Common myeloid progenitor, CD34-positive (primary cell): ENCODE data around the gene ZSWIM1. TPM values are rescaled to one million over a fixed set of nuclear protein-coding genes. Genes with fewer than 3 reads are reported as not detected.

Experiments
- CTCF ChIA-PET: fragments of 350-600 bp; sonication (Branson Sonifier 250); formaldehyde crosslinking; loops from one replicate; lab custom pipeline; 2021; ENCODE audit warnings: antibody characterized with exemption; lab: Charles Lee
- POLR2A ChIA-PET: fragments of 350-600 bp; sonication (Branson Sonifier 250); formaldehyde crosslinking; loops from one replicate; lab custom pipeline; 2021; ENCODE audit warnings: antibody characterized with exemption; lab: Charles Lee
- DNase-seq, 3 donors: peaks; one replicate each; pipeline versions ENCODE4 v3.0.0 to v3.0.0-alpha.2; 2013
- H3K27ac ChIP-seq, 2 experiments: 1 replicate in 1 of 2; 2 replicates in 1 of 2; pipeline ENCODE4 v1.7.0; 2013; ENCODE audit warnings: inconsistent platforms in 2 of 2, low read length in 2 of 2, mild to moderate bottlenecking in 2 of 2, low read depth in 1 of 2, moderate library complexity in 1 of 2; ENCODE audit not compliant: severe bottlenecking in 2 of 2, insufficient read depth in 1 of 2, poor library complexity in 1 of 2
- H3K27me3 ChIP-seq, 5 experiments: replicated peaks in 2 of 5; 1 replicate in 3 of 5; 2 replicates in 2 of 5; pipeline versions ENCODE4 v1.6.1 to v1.7.0; 2013; ENCODE audit warnings: low read length in 4 of 5, mild to moderate bottlenecking in 2 of 5, moderate library complexity in 2 of 5, inconsistent platforms in 1 of 5; ENCODE audit not compliant: insufficient read depth in 5 of 5, control insufficient read depth in 4 of 5
- H3K36me3 ChIP-seq, 4 experiments: 1 replicate in 2 of 4; 2 replicates in 2 of 4; pipeline versions ENCODE4 v1.6.1 to v1.7.0; 2013; ENCODE audit warnings: low read length in 3 of 4, control low read depth in 1 of 4, mild to moderate bottlenecking in 1 of 4; ENCODE audit not compliant: control insufficient read depth in 4 of 4, insufficient read depth in 4 of 4
- H3K4me1 ChIP-seq, 4 experiments: 1 replicate in 3 of 4; 2 replicates in 1 of 4; pipeline versions ENCODE4 v1.6.1 to v1.7.1; 2013; ENCODE audit warnings: low read length in 3 of 4, mild to moderate bottlenecking in 3 of 4, control low read depth in 1 of 4, inconsistent platforms in 1 of 4, moderate library complexity in 1 of 4; ENCODE audit not compliant: control insufficient read depth in 4 of 4, insufficient read depth in 4 of 4; ENCODE audit errors: control extremely low read depth in 1 of 4
- H3K4me3 ChIP-seq, 7 experiments: 1 replicate in 4 of 7; 2 replicates in 3 of 7; pipeline versions ENCODE4 v1.5.1 to v1.7.0; 2013; ENCODE audit warnings: mild to moderate bottlenecking in 7 of 7, low read length in 6 of 7, moderate library complexity in 6 of 7, inconsistent platforms in 2 of 7, low read depth in 2 of 7, control low read depth in 1 of 7; ENCODE audit not compliant: insufficient read depth in 4 of 7, control insufficient read depth in 1 of 7; ENCODE audit errors: extremely low read depth in 1 of 7
- H3K9me3 ChIP-seq, 5 experiments: 1 replicate in 4 of 5; 2 replicates in 1 of 5; pipeline versions ENCODE4 v1.6.1 to v1.7.1; 2013; ENCODE audit warnings: low read length in 4 of 5, mild to moderate bottlenecking in 2 of 5, inconsistent platforms in 1 of 5, low read depth in 1 of 5, moderate library complexity in 1 of 5; ENCODE audit not compliant: control insufficient read depth in 4 of 5, insufficient read depth in 2 of 5; ENCODE audit errors: control extremely low read depth in 1 of 5
- WGBS: methylation state at CpG from one replicate; pipeline ENCODE4 v1.1.5; 2013; ENCODE audit not compliant: insufficient coverage; 5-methylcytosine and 5-hydroxymethylcytosine counted together
- polyA plus RNA-seq: library from polyadenylated mRNA; unstranded; fragments of 120-200 nt; gene quantifications from one replicate; pipeline ENCODE4 v1.2.1, GENCODE V29; 2013

The ZSWIM1 gene
- 9.0 TPM for polyA plus RNA-seq

DNA sequence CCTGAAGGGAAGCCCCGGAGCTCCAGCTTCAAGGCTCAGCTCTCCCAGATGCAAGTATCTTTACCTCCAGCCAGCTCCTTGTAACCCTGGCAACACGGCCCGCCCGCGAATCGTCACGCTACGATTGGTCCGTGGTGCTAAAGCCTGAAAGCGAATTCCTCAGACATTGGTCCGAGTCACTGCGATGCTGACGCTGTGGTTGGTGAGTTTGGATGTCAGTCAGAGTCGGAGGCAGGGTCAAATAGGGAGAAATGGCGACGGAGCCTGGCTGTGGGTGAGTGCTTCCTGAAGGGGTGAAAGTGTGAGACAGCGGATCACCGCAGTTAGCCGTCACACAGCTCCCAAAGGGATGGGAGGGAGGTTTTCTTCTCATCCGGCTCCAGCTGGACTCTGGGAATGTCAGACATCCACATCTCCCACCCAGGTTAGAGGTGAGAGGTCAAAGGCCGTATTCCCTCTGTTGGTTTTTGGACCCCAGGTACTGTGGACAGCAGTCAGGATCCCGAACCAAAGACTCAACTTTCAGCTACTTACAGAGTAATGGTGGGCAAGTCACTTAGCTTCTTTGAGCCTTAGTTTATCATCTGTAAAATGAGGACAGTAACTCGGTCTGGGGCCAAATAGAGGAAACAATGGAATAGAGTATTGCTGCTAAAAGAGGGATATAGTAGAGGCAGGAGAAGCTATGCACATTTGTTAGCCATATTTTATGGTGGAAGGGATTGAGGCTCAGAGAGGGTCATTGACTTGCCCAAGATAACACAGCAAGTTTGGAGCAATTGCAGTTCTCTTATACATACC lies at the start of gene ZSWIM1:
Gene ZSWIM1 (plus strand): TSS at position 240 of the 801 bp plus-strand sequence. CDS start 1,366 bp downstream, outside the sequence.
- Histone ChIP-seq H3K27me3 (no peaks in the 10 kb centered on the region), H3K4me1 (peaks cover 9 to 42% (median 35%) of the 10 kb centered on the region in 4 experiments), H3K36me3 (peaks cover 5 to 49% (median 38%) of the 10 kb centered on the region in 4 experiments), H3K27ac (peak within 1 kb of the TSS; percentile 90 to 92), H3K4me3 (peak within 1 kb of the TSS; percentile 37 to 91 (median 79)), H3K9me3 (no peaks in the 10 kb centered on the region)
- WGBS, result 0% methylated on average over 19 of the region's 23 CpGs
- POLR2A ChIA-PET, result interaction anchor here (1.1 to 2.4 kb wide), 3 partner anchors 9 to 53 kb away, joined by 3 to 12 read pairs (median 10); partner anchors contain the start of genes CTSA, NEURL2 and PCIF1
- CTCF ChIA-PET, result interaction anchor here (0.7 to 3.4 kb wide), 10 partner anchors 8 to 102 kb away, joined by 3 to 30 read pairs (median 4); partner anchors contain the start of genes CTSA and NEURL2
- peak; percentile 98 to 99 (median 98) for DNase-seq

- CTCF ChIA-PET, result interaction anchor here (0.9 to 2.5 kb wide), 3 partner anchors 11 to 137 kb away, joined by 3 to 9 read pairs (median 3); no protein-coding TSS in a partner anchor
- no peak overlapping the region for H3K27ac ChIP-seq
Measured at GRCh38 chr20:45832619-45833018, 48.4 kb upstream of the ZSWIM1 start.

DNA sequence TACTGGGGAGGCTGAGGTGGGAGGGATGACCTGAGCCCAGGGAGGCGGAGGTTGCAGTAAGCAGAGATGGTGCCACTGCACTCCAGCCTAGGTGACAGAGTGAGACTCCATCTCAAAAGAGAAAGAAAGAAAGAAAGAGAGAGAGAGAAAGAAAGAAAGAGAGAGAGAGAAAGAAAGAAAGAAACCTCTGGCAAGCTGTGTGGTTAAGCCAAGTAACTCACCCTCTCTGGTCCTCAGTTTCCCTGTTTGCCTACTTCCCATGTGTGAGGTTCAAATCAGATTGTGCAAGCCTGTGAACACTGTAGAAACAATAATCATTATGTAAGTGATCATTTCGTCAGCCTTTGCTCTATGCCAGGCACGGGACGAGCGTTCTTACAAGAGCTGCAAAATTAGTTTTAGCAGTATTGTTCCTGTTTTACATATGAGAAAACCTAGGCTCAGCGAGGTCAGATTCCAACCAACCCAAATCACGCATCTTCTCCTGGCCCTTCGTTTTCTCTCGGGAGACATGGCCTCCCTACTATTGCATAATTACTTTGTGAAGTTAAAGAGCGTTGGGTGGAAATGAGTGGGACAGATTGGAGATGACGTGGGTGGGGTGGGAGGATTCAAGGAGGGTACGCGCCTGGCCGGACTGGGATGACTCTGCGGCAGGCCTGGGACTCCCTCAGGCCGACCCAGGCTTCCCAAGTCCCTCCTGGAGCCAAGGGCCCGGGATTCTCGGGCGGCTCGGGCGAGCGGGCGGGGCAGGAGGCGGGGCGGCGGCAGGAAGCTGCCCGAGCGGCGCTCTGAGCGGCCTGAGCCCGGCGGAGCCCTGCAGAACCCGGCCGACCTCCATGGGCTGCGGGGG lies 47.8 kb upstream of the ZSWIM1 start, which contains the start of gene SNX21:
Gene SNX21 (plus strand): TSS at position 770 of the 853 bp plus-strand sequence. CDS start 121 bp downstream, outside the sequence.
- peaks cover 0 to 2% (median 0%) of the 10 kb centered on the region in 4 experiments for H3K36me3 ChIP-seq
- peak within 1 kb of the TSS; percentile 56 to 81 (median 68) for H3K4me3 ChIP-seq
- H3K4me1 ChIP-seq, result peaks cover 3 to 38% (median 22%) of the 10 kb centered on the region in 4 experiments
- 10% methylated on average over 19 of the region's 35 CpGs for WGBS
- peaks cover 0 to 3% (median 0%) of the 10 kb centered on the region in 5 experiments for H3K27me3 ChIP-seq
- peak; percentile 42 to 88 (median 46) for DNase-seq
- no peak within 1 kb of the TSS for H3K27ac ChIP-seq
- no peaks in the 10 kb centered on the region for H3K9me3 ChIP-seq
- ChIA-PET POLR2A (interaction anchor here (0.6 kb wide), 1 partner anchor 167 kb away, joined by 3 read pairs; no protein-coding TSS in a partner anchor), CTCF (interaction anchor here (0.9 to 2.5 kb wide), 3 partner anchors 11 to 136 kb away, joined by 3 to 9 read pairs (median 3); no protein-coding TSS in a partner anchor)

More at GRCh38 chr20:45832619-45833018, 48.4 kb upstream of the ZSWIM1 start:
- Histone ChIP-seq H3K4me3 (peak overlapping the region in 1 of 7 experiments; percentile 81), H3K4me1 (peaks cover 3 to 38% (median 22%) of the 10 kb centered on the region in 4 experiments), H3K9me3 (no peaks in the 10 kb centered on the region), H3K36me3 (peaks cover 0 to 2% (median 0%) of the 10 kb centered on the region in 4 experiments), H3K27me3 (peaks cover 0 to 3% (median 0%) of the 10 kb centered on the region in 5 experiments)
- WGBS, result 70% methylated on average over 3 of the region's 4 CpGs
- DNase-seq, result no peak
- POLR2A ChIA-PET, result no interaction called here

DNA sequence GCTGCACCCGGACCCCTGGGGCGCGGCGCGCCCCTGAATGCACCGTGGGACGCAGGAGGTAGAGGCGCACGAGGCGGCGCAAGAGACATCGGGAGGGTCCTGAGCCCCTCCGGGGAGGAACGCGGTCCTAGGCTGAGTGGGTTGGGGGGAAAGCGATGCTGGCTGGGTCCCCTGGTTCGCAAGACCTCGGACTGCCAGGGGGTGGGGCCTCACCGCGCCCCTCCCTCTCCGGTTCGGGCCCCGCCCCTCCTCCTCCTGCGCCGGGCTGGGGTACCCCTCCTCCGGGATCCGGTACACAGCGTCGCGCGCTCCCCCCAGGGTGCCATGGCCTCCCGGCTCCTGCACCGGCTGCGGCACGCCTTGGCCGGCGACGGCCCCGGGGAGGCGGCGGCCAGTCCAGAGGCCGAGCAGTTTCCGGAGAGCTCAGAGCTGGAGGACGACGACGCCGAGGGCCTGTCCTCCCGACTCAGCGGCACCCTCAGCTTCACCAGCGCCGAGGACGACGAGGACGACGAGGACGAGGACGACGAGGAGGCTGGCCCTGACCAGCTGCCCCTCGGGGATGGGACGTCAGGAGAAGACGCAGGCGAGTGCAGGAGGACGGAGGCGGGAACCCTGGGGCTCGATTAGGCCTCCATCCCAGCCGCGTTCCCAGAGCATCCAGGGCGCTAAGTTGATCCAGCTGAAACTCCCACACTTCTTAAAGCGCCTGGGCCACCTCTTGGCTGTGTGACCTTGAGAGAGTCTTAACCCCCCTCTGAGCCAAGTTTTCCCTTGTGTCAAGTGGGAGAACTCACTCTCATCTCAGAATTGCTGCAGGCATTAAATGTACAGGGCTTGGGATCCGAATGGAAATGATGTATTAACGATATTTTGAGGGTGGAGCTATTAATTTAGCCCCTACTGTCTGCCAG lies 46.9 kb upstream of the ZSWIM1 start:
- H3K9me3 ChIP-seq, result no peaks in the 10 kb centered on the region
- WGBS, result 13% methylated on average over 65 of the region's 71 CpGs
- ChIA-PET POLR2A (interaction anchor here (0.6 kb wide), 1 partner anchor 166 kb away, joined by 3 read pairs; no protein-coding TSS in a partner anchor), CTCF (interaction anchor here (1.4 to 2.5 kb wide), 2 partner anchors 10 to 12 kb away, joined by 4 to 9 read pairs; no protein-coding TSS in a partner anchor)
- H3K4me1 ChIP-seq, result peaks cover 3 to 38% (median 22%) of the 10 kb centered on the region in 4 experiments
- H3K27me3 ChIP-seq, result peaks cover 0 to 3% (median 0%) of the 10 kb centered on the region in 5 experiments
- no peak overlapping the region for H3K27ac ChIP-seq
- peaks cover 0 to 2% (median 0%) of the 10 kb centered on the region in 4 experiments for H3K36me3 ChIP-seq
- peak; percentile 41 to 57 (median 56) for DNase-seq
- peak overlapping the region; percentile 56 to 81 (median 68) for H3K4me3 ChIP-seq

GRCh38 chr20:45834797-45835161 lies 46.2 kb upstream of the ZSWIM1 start:
- POLR2A ChIA-PET, result no interaction called here

More at GRCh38 chr20:45834797-45835161, 46.2 kb upstream of the ZSWIM1 start:
- Histone ChIP-seq H3K27me3 (peaks cover 0 to 3% (median 0%) of the 10 kb centered on the region in 5 experiments), H3K9me3 (no peaks in the 10 kb centered on the region), H3K4me1 (peaks cover 3 to 38% (median 22%) of the 10 kb centered on the region in 4 experiments), H3K36me3 (peaks cover 0 to 2% (median 0%) of the 10 kb centered on the region in 4 experiments), H3K4me3 (peak overlapping the region in 2 of 7 experiments; percentile 56 to 81), H3K27ac (no peak overlapping the region)
- CTCF ChIA-PET, result interaction anchor here (1.4 kb wide), 1 partner anchor 11 kb away, joined by 4 read pairs; no protein-coding TSS in a partner anchor
- WGBS, result 97% methylated on average over 14 of the region's 14 CpGs
- DNase-seq, result no peak
